ENCODE results near the gene CLCN1. TPM values are rescaled to one million over a fixed set of nuclear protein-coding genes. Genes with fewer than 3 reads are reported as not detected.

Gene CLCN1
- total RNA-seq, 2 experiments from 2014 or later = not detected

- Histone ChIP-seq H3K79me2 (ENCODE audit: insufficient read depth, low read depth, low read length) (no peaks in the 10 kb centered on the region), H3K4me1 (ENCODE audit: insufficient read depth, low read length, poor library complexity, severe bottlenecking) (no peaks in the 10 kb centered on the region), H3K27ac (ENCODE audit: low read depth, low read length, poor library complexity, severe bottlenecking) (no peak overlapping the region), H3K36me3 (ENCODE audit: insufficient read depth, low read length) (no peaks in the 10 kb centered on the region), H3K9me3 (ENCODE audit: low read length) (no peaks in the 10 kb centered on the region), H4K20me1 (ENCODE audit: insufficient read depth, low read length) (no peaks in the 10 kb centered on the region), H3K4me3 (ENCODE audit: low read depth, low read length, poor library complexity, severe bottlenecking) (no peak overlapping the region), H3K9me2 (ENCODE audit: insufficient read depth, low read length) (no peaks in the 10 kb centered on the region), H2AFZ (ENCODE audit: low read length) (no peak overlapping the region), H3K4me2 (ENCODE audit: low read length) (no peak overlapping the region)
- DNase-seq (ENCODE audit: low spot score) = no peak
- ChIA-PET CTCF (ENCODE audit: unreplicated experiment) (no interaction called here), POLR2A (no interaction called here)
- intact Hi-C loops (cut with micrococcal nuclease; ENCODE audit: unreplicated experiment) = no loop called here
- no peak for TF ChIP-seq CTCF (conservative IDR thresholded peaks at IDR 0.05; ENCODE audit: low read length)
- no peak for TF ChIP-seq EZH2phosphoT487 (IDR thresholded peaks at IDR 0.05; ENCODE audit: borderline replicate concordance, low read depth, low read length)
- no TSS peak for BruUV-seq (replicated peaks)
Measured at GRCh38 chr7:143356414-143357050, 40.6 kb downstream of the CLCN1 start.

DNA sequence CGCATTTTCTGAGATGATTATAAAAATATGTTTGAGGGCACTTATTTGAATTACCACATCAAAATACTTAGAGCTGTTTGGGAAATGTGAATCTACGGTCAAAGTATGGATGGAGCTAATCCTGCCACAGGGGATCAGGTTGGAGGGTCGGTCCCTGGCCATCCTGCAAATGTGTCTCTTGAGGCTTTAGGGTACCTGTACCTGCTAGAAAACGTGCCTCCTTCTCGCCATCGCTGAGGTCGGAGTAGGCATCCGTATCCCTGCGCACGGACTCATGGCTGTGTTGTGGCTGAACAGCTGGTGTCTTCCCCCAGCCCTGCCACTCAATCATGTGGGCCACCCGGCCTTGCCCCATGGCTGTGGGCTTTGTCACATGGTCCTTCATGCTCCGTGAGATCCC lies 42.7 kb downstream of the CLCN1 start:
- POLR2A ChIA-PET = no interaction called here
- no TSS peak for BruUV-seq (replicated peaks)

More for the DNA sequence above, 42.7 kb downstream of the CLCN1 start:
- Histone ChIP-seq H3K4me1 (ENCODE audit: insufficient read depth, low read length, poor library complexity, severe bottlenecking) (no peaks in the 10 kb centered on the region), H3K36me3 (ENCODE audit: insufficient read depth, low read length) (no peaks in the 10 kb centered on the region), H3K9me3 (ENCODE audit: low read length) (no peaks in the 10 kb centered on the region), H3K4me2 (ENCODE audit: low read length) (no peak overlapping the region), H3K27ac (ENCODE audit: low read depth, low read length, poor library complexity, severe bottlenecking) (no peak overlapping the region), H3K79me2 (ENCODE audit: insufficient read depth, low read depth, low read length) (no peaks in the 10 kb centered on the region), H2AFZ (ENCODE audit: low read length) (no peak overlapping the region), H3K9me2 (ENCODE audit: insufficient read depth, low read length) (no peaks in the 10 kb centered on the region), H4K20me1 (ENCODE audit: insufficient read depth, low read length) (no peaks in the 10 kb centered on the region), H3K4me3 (ENCODE audit: low read depth, low read length, poor library complexity, severe bottlenecking) (no peak overlapping the region)
- CTCF ChIA-PET (ENCODE audit: unreplicated experiment) = no interaction called here
- no peak for DNase-seq (ENCODE audit: low spot score)
- no peak for TF ChIP-seq EZH2phosphoT487 (IDR thresholded peaks at IDR 0.05; ENCODE audit: borderline replicate concordance, low read depth, low read length)
- TF ChIP-seq CTCF (conservative IDR thresholded peaks at IDR 0.05; ENCODE audit: low read length) = no peak
- intact Hi-C loops (cut with micrococcal nuclease; ENCODE audit: unreplicated experiment) = no loop called here

All from OCI-LY7 (cell line).